Measurements from ENCODE around the gene CRELD1.

- TF ChIP-seq GATA2 (IDR thresholded peaks at IDR 0.05; ENCODE audit: low read depth, low read length) = no peak
- TF ChIP-seq GATA3 (IDR thresholded peaks at IDR 0.05; ENCODE audit: low read depth, low read length) = no peak
Measured at GRCh38 chr3:9951962-9952805, 18.6 kb downstream of the CRELD1 start, which contains the start of gene PRRT3.
